ENCODE results near the gene PLEKHG4B.

The PLEKHG4B gene

GRCh38 chr5:129148-129547 lies 37.2 kb downstream of the PLEKHG4B start:
- no peak for DNase-seq (ENCODE audit: low read depth in 3 of 3)

GRCh38 chr5:129820-130219 lies 37.9 kb downstream of the PLEKHG4B start:
- DNase-seq (ENCODE audit: low read depth in 3 of 3), result no peak

GRCh38 chr5:130601-131131 lies 38.7 kb downstream of the PLEKHG4B start:
- DNase-seq (ENCODE audit: low read depth in 3 of 3), result no peak

GRCh38 chr5:136901-137300 lies 44.9 kb downstream of the PLEKHG4B start:
- no peak for DNase-seq (ENCODE audit: low read depth in 3 of 3)

GRCh38 chr5:137741-138140 lies 45.8 kb downstream of the PLEKHG4B start:
- DNase-seq (ENCODE audit: low read depth in 3 of 3), result no peak

- DNase-seq (ENCODE audit: low read depth in 3 of 3), result no peak
Observed at GRCh38 chr5:138936-139335, 47.0 kb downstream of the PLEKHG4B start.

- no peak for DNase-seq (ENCODE audit: low read depth in 3 of 3)
Observed at GRCh38 chr5:139579-140442, 47.8 kb downstream of the PLEKHG4B start.

GRCh38 chr5:140443-140829 lies 48.5 kb downstream of the PLEKHG4B start:
- DNase-seq (ENCODE audit: low read depth in 3 of 3), result no peak

GRCh38 chr5:141211-141610 lies 49.2 kb downstream of the PLEKHG4B start:
- no peak for DNase-seq (ENCODE audit: low read depth in 3 of 3)

GRCh38 chr5:141761-142160 lies 49.8 kb downstream of the PLEKHG4B start:
- no peak for DNase-seq (ENCODE audit: low read depth in 3 of 3)

GRCh38 chr5:142246-142810 lies 50.4 kb downstream of the PLEKHG4B start:
- DNase-seq (ENCODE audit: low read depth in 3 of 3), result no peak

GRCh38 chr5:143041-143440 lies 51.1 kb downstream of the PLEKHG4B start:
- no peak for DNase-seq (ENCODE audit: low read depth in 3 of 3)

- DNase-seq (ENCODE audit: low read depth in 3 of 3), result no peak
Observed at GRCh38 chr5:144941-145340, 53.0 kb downstream of the PLEKHG4B start.

- DNase-seq (ENCODE audit: low read depth in 3 of 3), result no peak
Observed at GRCh38 chr5:145585-146323, 53.8 kb downstream of the PLEKHG4B start.

- DNase-seq (ENCODE audit: low read depth in 3 of 3), result no peak
Observed at GRCh38 chr5:147751-148150, 55.8 kb downstream of the PLEKHG4B start.

GRCh38 chr5:149745-150485 lies 57.9 kb downstream of the PLEKHG4B start:
- no peak for DNase-seq (ENCODE audit: low read depth in 3 of 3)

GRCh38 chr5:150746-151145 lies 58.8 kb downstream of the PLEKHG4B start:
- no peak for DNase-seq (ENCODE audit: low read depth in 3 of 3)

- no peak for DNase-seq (ENCODE audit: low read depth in 3 of 3)
Observed at GRCh38 chr5:152077-152476, 60.1 kb downstream of the PLEKHG4B start.

- DNase-seq (ENCODE audit: low read depth in 3 of 3), result no peak
Observed at GRCh38 chr5:153256-153655, 61.3 kb downstream of the PLEKHG4B start.

- DNase-seq (ENCODE audit: low read depth in 3 of 3), result no peak
Observed at GRCh38 chr5:154236-154635, 62.3 kb downstream of the PLEKHG4B start.

- no peak for DNase-seq (ENCODE audit: low read depth in 3 of 3)
Observed at GRCh38 chr5:154826-155225, 62.9 kb downstream of the PLEKHG4B start.
